NT2/D1 (cell line): ENCODE results near the gene DNAH17.

Source experiments
- DNase-seq: peaks from one replicate; pipeline ENCODE4 v3.0.0-alpha.2; 2011; ENCODE audit warnings: low read depth, low spot score
- H3K27me3 ChIP-seq: 2 replicates; pipeline ENCODE4 v1.6.0; 2011; ENCODE audit warnings: mild to moderate bottlenecking; ENCODE audit not compliant: insufficient read length, insufficient read depth
- H3K36me3 ChIP-seq: 2 replicates; pipeline ENCODE4 v1.6.1; 2011; ENCODE audit warnings: mild to moderate bottlenecking, low read length, mixed read lengths; ENCODE audit not compliant: insufficient read depth, insufficient read length
- H3K4me1 ChIP-seq: 2 replicates; pipeline ENCODE4 v1.5.1; 2011; ENCODE audit not compliant: insufficient read depth, insufficient read length
- H3K4me3 ChIP-seq: 2 replicates; pipeline ENCODE4 v1.5.1; 2011; ENCODE audit warnings: low read depth; ENCODE audit not compliant: insufficient read length
- H3K9ac ChIP-seq: 2 replicates; pipeline ENCODE4 v1.6.0; 2011; ENCODE audit warnings: low read depth; ENCODE audit not compliant: insufficient read length
- H3K9me3 ChIP-seq: 2 replicates; pipeline ENCODE4 v1.5.1; 2011; ENCODE audit warnings: mild to moderate bottlenecking, low read length; ENCODE audit not compliant: insufficient read depth
- SUZ12 ChIP-seq: IDR thresholded peaks from 2 replicates; pipeline ENCODE4 v1.6.1; 2011; ENCODE audit not compliant: insufficient read length, insufficient read depth; ENCODE audit errors: extremely low read depth
- YY1 ChIP-seq: IDR thresholded peaks from 2 replicates; pipeline ENCODE4 v1.6.1; 2011; ENCODE audit not compliant: insufficient read length, insufficient read depth
- ZNF274 ChIP-seq: IDR thresholded peaks from 2 replicates; pipeline ENCODE4 v1.6.1; 2011; ENCODE audit warnings: mild to moderate bottlenecking, low read depth, low read length

DNAH17 gene

GRCh38 chr17:78501241-78502036 lies 75.8 kb downstream of the DNAH17 start:
- H3K9me3 ChIP-seq: no peaks in the 10 kb centered on the region
- peaks cover 4% of the 10 kb centered on the region for H3K4me1 ChIP-seq
- DNase-seq: no peak
- TF ChIP-seq ZNF274 (no peak), YY1 (no peak), SUZ12 (no peak)
- no peak overlapping the region for H3K4me3 ChIP-seq
- no peaks in the 10 kb centered on the region for H3K27me3 ChIP-seq
- H3K9ac ChIP-seq: no peak overlapping the region
- no peaks in the 10 kb centered on the region for H3K36me3 ChIP-seq

GRCh38 chr17:78500806-78501205 lies 76.4 kb downstream of the DNAH17 start:
- no peak for DNase-seq
- H3K36me3 ChIP-seq: no peaks in the 10 kb centered on the region
- H3K9ac ChIP-seq: no peak overlapping the region
- H3K4me3 ChIP-seq: no peak overlapping the region
- peaks cover 4% of the 10 kb centered on the region for H3K4me1 ChIP-seq
- TF ChIP-seq SUZ12 (no peak), YY1 (no peak), ZNF274 (no peak)
- no peaks in the 10 kb centered on the region for H3K9me3 ChIP-seq
- no peaks in the 10 kb centered on the region for H3K27me3 ChIP-seq

- no peak for TF ChIP-seq YY1
- TF ChIP-seq ZNF274: no peak
- TF ChIP-seq SUZ12: no peak
- no peak overlapping the region for H3K4me3 ChIP-seq
- no peaks in the 10 kb centered on the region for H3K27me3 ChIP-seq
- no peak for DNase-seq
- H3K9me3 ChIP-seq: no peaks in the 10 kb centered on the region
- peaks cover 4% of the 10 kb centered on the region for H3K4me1 ChIP-seq
- peak overlapping the region; percentile 50 for H3K9ac ChIP-seq
- no peaks in the 10 kb centered on the region for H3K36me3 ChIP-seq
Observed at GRCh38 chr17:78499715-78500540, 77.3 kb downstream of the DNAH17 start.

GRCh38 chr17:78498848-78499247 lies 78.3 kb downstream of the DNAH17 start:
- TF ChIP-seq YY1 (no peak), SUZ12 (no peak), ZNF274 (no peak)
- Histone ChIP-seq H3K4me1 (peaks cover 4% of the 10 kb centered on the region), H3K4me3 (no peak overlapping the region), H3K9me3 (no peaks in the 10 kb centered on the region), H3K27me3 (no peaks in the 10 kb centered on the region), H3K9ac (no peak overlapping the region), H3K36me3 (no peaks in the 10 kb centered on the region)
- DNase-seq: no peak

- no peak overlapping the region for H3K9ac ChIP-seq
- no peak overlapping the region for H3K4me3 ChIP-seq
- no peaks in the 10 kb centered on the region for H3K36me3 ChIP-seq
- no peaks in the 10 kb centered on the region for H3K27me3 ChIP-seq
- peak; percentile 72 for DNase-seq
- no peaks in the 10 kb centered on the region for H3K9me3 ChIP-seq
- H3K4me1 ChIP-seq: peaks cover 7% of the 10 kb centered on the region
- TF ChIP-seq YY1 (no peak), SUZ12 (no peak), ZNF274 (no peak)
Observed at GRCh38 chr17:78497115-78497540, 80.1 kb downstream of the DNAH17 start.

GRCh38 chr17:78496311-78496710 lies 80.9 kb downstream of the DNAH17 start:
- H3K4me3 ChIP-seq: no peak overlapping the region
- H3K27me3 ChIP-seq: no peaks in the 10 kb centered on the region
- no peaks in the 10 kb centered on the region for H3K9me3 ChIP-seq
- peaks cover 7% of the 10 kb centered on the region for H3K4me1 ChIP-seq
- no peak for DNase-seq
- TF ChIP-seq ZNF274: no peak
- no peak for TF ChIP-seq SUZ12
- no peak for TF ChIP-seq YY1
- no peak overlapping the region for H3K9ac ChIP-seq
- H3K36me3 ChIP-seq: no peaks in the 10 kb centered on the region

GRCh38 chr17:78495634-78496033 lies 81.6 kb downstream of the DNAH17 start:
- no peaks in the 10 kb centered on the region for H3K36me3 ChIP-seq
- no peak overlapping the region for H3K4me3 ChIP-seq
- no peak overlapping the region for H3K9ac ChIP-seq
- H3K9me3 ChIP-seq: no peaks in the 10 kb centered on the region
- DNase-seq: no peak
- H3K27me3 ChIP-seq: no peaks in the 10 kb centered on the region
- H3K4me1 ChIP-seq: peaks cover 7% of the 10 kb centered on the region
- TF ChIP-seq ZNF274 (no peak), SUZ12 (no peak), YY1 (no peak)
